Measurements from ENCODE around the gene SLC25A13.

GRCh38 chr7:96349572-96349971 is 27.7 kb upstream of the SLC25A13 start:
- TF ChIP-seq E2F5 (CRISPR knock-in tag; IDR thresholded peaks at IDR 0.05) (no peak), CTCF (IDR thresholded peaks at IDR 0.05) (no peak), MAX (CRISPR knock-in tag; IDR thresholded peaks at IDR 0.05) (no peak), SMAD3 (CRISPR knock-in tag; IDR thresholded peaks at IDR 0.05; ENCODE audit: borderline replicate concordance) (no peak), RORB (CRISPR knock-in tag; IDR thresholded peaks at IDR 0.05) (no peak), PREB (CRISPR knock-in tag; IDR thresholded peaks at IDR 0.05; ENCODE audit: borderline replicate concordance) (no peak), TEAD4 (CRISPR knock-in tag; IDR thresholded peaks at IDR 0.05) (no peak), NR1H2 (CRISPR knock-in tag; IDR thresholded peaks at IDR 0.05) (no peak), CREB1 (CRISPR knock-in tag; IDR thresholded peaks at IDR 0.05) (no peak)
- TF ChIP-seq, protein P1, sequence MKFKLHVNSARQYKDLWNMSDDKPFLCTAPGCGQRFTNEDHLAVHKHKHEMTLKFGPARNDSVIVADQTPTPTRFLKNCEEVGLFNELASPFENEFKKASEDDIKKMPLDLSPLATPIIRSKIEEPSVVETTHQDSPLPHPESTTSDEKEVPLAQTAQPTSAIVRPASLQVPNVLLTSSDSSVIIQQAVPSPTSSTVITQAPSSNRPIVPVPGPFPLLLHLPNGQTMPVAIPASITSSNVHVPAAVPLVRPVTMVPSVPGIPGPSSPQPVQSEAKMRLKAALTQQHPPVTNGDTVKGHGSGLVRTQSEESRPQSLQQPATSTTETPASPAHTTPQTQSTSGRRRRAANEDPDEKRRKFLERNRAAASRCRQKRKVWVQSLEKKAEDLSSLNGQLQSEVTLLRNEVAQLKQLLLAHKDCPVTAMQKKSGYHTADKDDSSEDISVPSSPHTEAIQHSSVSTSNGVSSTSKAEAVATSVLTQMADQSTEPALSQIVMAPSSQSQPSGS (CRISPR knock-in tag; IDR thresholded peaks at IDR 0.05; ENCODE audit: borderline replicate concordance, low read depth), result no peak
- TF ChIP-seq, protein P2, sequence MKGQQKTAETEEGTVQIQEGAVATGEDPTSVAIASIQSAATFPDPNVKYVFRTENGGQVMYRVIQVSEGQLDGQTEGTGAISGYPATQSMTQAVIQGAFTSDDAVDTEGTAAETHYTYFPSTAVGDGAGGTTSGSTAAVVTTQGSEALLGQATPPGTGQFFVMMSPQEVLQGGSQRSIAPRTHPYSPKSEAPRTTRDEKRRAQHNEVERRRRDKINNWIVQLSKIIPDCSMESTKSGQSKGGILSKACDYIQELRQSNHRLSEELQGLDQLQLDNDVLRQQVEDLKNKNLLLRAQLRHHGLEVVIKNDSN (CRISPR knock-in tag; IDR thresholded peaks at IDR 0.05), result no peak
